HG03139 (cell line): ENCODE results near the gene WDR49.
"Not testable (repeated sequence)": the region's sequence is repeated elsewhere in the genome, so short reads cannot be mapped to it uniquely, and the experiment has no call there.

ENCODE experiments used
- ATAC-seq: cut with Tn5 transposase; IDR thresholded peaks from one replicate; pipeline ENCODE4 v1.9.1; 2021; ENCODE audit not compliant: unreplicated experiment

Gene WDR49

GRCh38 chr3:167615030-167615429 lies 38.7 kb downstream of the WDR49 start:
- ATAC-seq: no peak

GRCh38 chr3:167614196-167614595 lies 39.5 kb downstream of the WDR49 start:
- ATAC-seq: not testable (repeated sequence)

GRCh38 chr3:167611718-167612117 lies 42.0 kb downstream of the WDR49 start:
- ATAC-seq: no peak

- no peak for ATAC-seq
Observed at GRCh38 chr3:167609156-167609555, 44.6 kb downstream of the WDR49 start.

- ATAC-seq: no peak
Observed at GRCh38 chr3:167606836-167607235, 46.9 kb downstream of the WDR49 start.

GRCh38 chr3:167605871-167606270 lies 47.9 kb downstream of the WDR49 start:
- ATAC-seq: no peak

GRCh38 chr3:167602041-167602440 lies 51.7 kb downstream of the WDR49 start:
- ATAC-seq: no peak

GRCh38 chr3:167587651-167588050 lies 66.1 kb downstream of the WDR49 start:
- ATAC-seq: no peak

GRCh38 chr3:167575000-167575600 lies 78.6 kb downstream of the WDR49 start:
- ATAC-seq: no peak

- no peak for ATAC-seq
Observed at GRCh38 chr3:167572991-167573390, 80.8 kb downstream of the WDR49 start.

- ATAC-seq: no peak
Observed at GRCh38 chr3:167568634-167569033, 85.1 kb downstream of the WDR49 start.

- no peak for ATAC-seq
Observed at GRCh38 chr3:167565489-167565888, 88.3 kb downstream of the WDR49 start.

GRCh38 chr3:167564612-167565011 lies 89.1 kb downstream of the WDR49 start:
- no peak for ATAC-seq

- ATAC-seq: no peak
Observed at GRCh38 chr3:167559924-167560323, 93.8 kb downstream of the WDR49 start.

- ATAC-seq: no peak
Observed at GRCh38 chr3:167554898-167555297, 98.8 kb downstream of the WDR49 start.

- no peak for ATAC-seq
Observed at GRCh38 chr3:167538081-167538480, 115.7 kb downstream of the WDR49 start.

- no peak for ATAC-seq
Observed at GRCh38 chr3:167521006-167521355, 132.8 kb downstream of the WDR49 start.

- ATAC-seq: no peak
Observed at GRCh38 chr3:167520266-167521005, 133.3 kb downstream of the WDR49 start.

- no peak for ATAC-seq
Observed at GRCh38 chr3:167507954-167508353, 145.8 kb downstream of the WDR49 start.

GRCh38 chr3:167502401-167502800 lies 151.3 kb downstream of the WDR49 start:
- ATAC-seq: no peak

GRCh38 chr3:167501941-167502340 lies 151.8 kb downstream of the WDR49 start:
- ATAC-seq: no peak

- ATAC-seq: no peak
Observed at GRCh38 chr3:167497903-167498302, 155.8 kb downstream of the WDR49 start.

- no peak for ATAC-seq
Observed at GRCh38 chr3:167493244-167493643, 160.5 kb downstream of the WDR49 start.
